Type B pancreatic cell (in vitro differentiated cells): ENCODE results near the gene CLDN6. TPM values are rescaled to one million over a fixed set of nuclear protein-coding genes. Genes with fewer than 3 reads are reported as not detected.

Experiments used
- DNase-seq: peaks from one replicate; pipeline ENCODE4 v3.0.0; 2021; ENCODE audit warnings: mixed read lengths; ENCODE audit not compliant: unreplicated experiment; ENCODE audit errors: extremely low spot score
- H3K27ac Mint-ChIP-seq: 2 replicates; pipeline ENCODE4 v1.8.0; 2021; ENCODE audit warnings: mild to moderate bottlenecking, mixed read lengths
- H3K27me3 Mint-ChIP-seq: 2 replicates; pipeline ENCODE4 v1.8.0; 2021; ENCODE audit warnings: mixed read lengths
- H3K36me3 Mint-ChIP-seq: 2 replicates; pipeline ENCODE4 v1.8.0; 2021; ENCODE audit warnings: mixed read lengths
- H3K4me1 Mint-ChIP-seq: one replicate; pipeline ENCODE4 v1.8.0; 2021; ENCODE audit warnings: mixed read lengths; ENCODE audit not compliant: unreplicated experiment
- H3K4me3 Mint-ChIP-seq: 2 replicates; pipeline ENCODE4 v1.8.0; 2021; ENCODE audit warnings: mild to moderate bottlenecking, mixed read lengths
- H3K9me3 Mint-ChIP-seq: 2 replicates; pipeline ENCODE4 v1.8.0; 2021; ENCODE audit warnings: mixed read lengths
- total RNA-seq: library from RNA; stranded (reverse); gene quantifications from 2 replicates; pipeline ENCODE4 v1.2.1, GENCODE V29; 2021; ENCODE audit warnings: low replicate concordance
- TF ChIP-seq, protein P1 (sequence below): fragments of 200-600 bp; sonication (generic); conservative IDR thresholded peaks from 2 replicates; pipeline ENCODE4 v1.5.0; 2021; ENCODE audit warnings: antibody characterized with exemption, mild to moderate bottlenecking

CLDN6 gene
- total RNA-seq, 1 donor from 2014 or later = 98.9 TPM

DNA sequence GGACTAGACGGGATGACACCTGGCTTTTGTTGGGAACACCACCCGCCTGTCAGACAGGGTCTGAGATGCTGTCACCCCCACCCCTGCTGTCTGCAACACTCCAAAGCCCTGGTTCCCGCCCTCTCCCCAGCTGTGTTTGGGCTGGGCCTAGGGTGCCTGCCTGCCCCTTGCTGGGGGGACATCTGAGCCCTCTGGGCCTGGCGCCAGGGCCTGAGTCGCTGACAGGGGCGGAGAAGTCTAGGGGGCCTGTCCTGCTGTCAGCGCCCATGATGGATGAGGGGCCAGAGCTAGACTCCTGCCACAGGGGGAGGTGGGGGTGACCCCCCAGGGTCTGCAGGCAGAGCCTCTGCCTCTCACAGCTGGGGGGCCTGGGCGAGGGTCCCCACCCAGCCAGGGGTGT lies 30.1 kb downstream of the CLDN6 start:
- Mint-ChIP-seq H3K27ac (no peak overlapping the region), H3K36me3 (no peaks in the 10 kb centered on the region), H3K27me3 (no peaks in the 10 kb centered on the region), H3K9me3 (no peaks in the 10 kb centered on the region), H3K4me1 (no peaks in the 10 kb centered on the region), H3K4me3 (no peak overlapping the region)
- DNase-seq = no peak
- TF ChIP-seq, protein P1, sequence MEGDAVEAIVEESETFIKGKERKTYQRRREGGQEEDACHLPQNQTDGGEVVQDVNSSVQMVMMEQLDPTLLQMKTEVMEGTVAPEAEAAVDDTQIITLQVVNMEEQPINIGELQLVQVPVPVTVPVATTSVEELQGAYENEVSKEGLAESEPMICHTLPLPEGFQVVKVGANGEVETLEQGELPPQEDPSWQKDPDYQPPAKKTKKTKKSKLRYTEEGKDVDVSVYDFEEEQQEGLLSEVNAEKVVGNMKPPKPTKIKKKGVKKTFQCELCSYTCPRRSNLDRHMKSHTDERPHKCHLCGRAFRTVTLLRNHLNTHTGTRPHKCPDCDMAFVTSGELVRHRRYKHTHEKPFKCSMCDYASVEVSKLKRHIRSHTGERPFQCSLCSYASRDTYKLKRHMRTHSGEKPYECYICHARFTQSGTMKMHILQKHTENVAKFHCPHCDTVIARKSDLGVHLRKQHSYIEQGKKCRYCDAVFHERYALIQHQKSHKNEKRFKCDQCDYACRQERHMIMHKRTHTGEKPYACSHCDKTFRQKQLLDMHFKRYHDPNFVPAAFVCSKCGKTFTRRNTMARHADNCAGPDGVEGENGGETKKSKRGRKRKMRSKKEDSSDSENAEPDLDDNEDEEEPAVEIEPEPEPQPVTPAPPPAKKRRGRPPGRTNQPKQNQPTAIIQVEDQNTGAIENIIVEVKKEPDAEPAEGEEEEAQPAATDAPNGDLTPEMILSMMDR = no peak

DNA sequence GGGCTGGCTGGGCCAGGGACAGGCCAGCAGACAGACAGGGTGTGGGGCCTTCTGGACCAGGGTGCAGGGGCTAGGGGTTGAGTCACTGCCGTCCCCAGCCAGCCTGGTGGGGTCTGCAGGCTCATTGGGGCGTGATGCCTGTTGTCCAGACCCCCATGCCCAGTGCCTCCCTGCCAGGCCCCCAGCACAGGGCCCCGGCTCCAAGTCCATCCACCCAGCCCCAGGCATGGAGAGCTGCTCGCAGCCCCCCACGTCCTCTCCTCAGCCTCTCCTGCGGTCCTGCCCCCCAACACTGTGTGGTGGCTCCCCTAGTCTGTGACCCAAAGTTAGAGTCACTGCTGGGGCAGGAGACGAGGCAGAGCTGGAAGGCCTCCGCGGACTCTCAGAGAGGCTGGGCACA lies 30.7 kb downstream of the CLDN6 start:
- Mint-ChIP-seq H3K9me3 (no peaks in the 10 kb centered on the region), H3K27me3 (no peaks in the 10 kb centered on the region), H3K4me3 (no peak overlapping the region), H3K27ac (no peak overlapping the region), H3K4me1 (peaks cover 3% of the 10 kb centered on the region), H3K36me3 (no peaks in the 10 kb centered on the region)
- TF ChIP-seq, protein P1 = no peak
- DNase-seq = no peak

DNA sequence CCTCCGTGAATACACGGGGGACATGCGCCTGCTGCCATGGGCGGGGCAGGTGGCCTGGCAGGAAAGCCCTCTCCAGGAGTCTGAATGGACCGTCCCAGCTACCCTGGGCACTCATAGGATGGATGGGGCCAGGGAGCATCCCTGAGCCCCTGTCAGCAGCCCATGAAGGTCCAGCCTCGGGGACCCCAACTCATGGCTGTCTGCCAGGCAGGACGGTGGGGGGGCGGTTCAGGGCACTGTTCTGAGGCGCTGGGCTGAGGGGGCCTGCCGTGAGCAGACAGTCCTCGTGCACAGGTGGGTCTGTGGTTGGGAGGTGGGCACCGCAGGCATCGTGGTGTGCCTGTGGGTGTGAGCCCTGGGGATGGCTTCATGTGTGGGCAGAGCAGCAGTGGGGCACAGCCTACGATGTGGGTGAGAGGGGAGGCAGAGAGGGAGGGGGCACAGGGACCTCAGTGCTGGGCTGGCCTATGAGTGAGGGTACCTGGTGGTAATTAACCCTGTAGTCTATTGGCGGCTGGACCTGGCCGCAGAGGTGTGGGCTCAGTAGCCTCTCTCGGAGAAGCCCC lies 31.3 kb downstream of the CLDN6 start:
- Mint-ChIP-seq H3K4me3 (no peak overlapping the region), H3K27ac (no peak overlapping the region), H3K27me3 (no peaks in the 10 kb centered on the region), H3K36me3 (no peaks in the 10 kb centered on the region), H3K4me1 (peaks cover 6% of the 10 kb centered on the region), H3K9me3 (no peaks in the 10 kb centered on the region)
- TF ChIP-seq, protein P1 = no peak
- no peak for DNase-seq

DNA sequence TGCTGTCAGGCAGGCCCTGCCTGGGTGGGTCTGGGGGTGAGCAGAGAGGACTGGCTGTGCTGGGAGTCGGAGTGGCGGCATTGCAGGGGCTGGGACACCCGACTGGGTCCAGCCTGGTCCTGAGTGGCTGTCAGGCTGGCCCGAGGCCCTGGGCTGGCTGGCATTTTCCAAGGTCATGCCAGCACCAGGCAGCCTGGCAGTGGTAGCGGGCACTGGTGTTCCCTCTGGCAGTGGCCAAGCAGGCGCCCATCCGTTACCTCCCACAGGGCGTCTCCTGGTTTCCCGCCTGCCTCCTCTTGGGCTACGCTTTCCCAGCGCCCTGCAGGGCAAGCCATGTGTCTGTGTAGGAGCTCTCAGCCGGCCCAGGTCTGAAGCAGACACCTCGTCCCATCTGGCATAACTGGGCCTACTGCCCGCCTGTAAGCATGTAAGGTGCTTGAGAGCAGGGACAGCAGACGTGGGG lies 32.1 kb downstream of the CLDN6 start:
- TF ChIP-seq, protein P1 = no peak
- DNase-seq = no peak
- Mint-ChIP-seq H3K36me3 (no peaks in the 10 kb centered on the region), H3K4me3 (no peak overlapping the region), H3K9me3 (no peaks in the 10 kb centered on the region), H3K27ac (no peak overlapping the region), H3K27me3 (no peaks in the 10 kb centered on the region), H3K4me1 (peaks cover 12% of the 10 kb centered on the region)

DNA sequence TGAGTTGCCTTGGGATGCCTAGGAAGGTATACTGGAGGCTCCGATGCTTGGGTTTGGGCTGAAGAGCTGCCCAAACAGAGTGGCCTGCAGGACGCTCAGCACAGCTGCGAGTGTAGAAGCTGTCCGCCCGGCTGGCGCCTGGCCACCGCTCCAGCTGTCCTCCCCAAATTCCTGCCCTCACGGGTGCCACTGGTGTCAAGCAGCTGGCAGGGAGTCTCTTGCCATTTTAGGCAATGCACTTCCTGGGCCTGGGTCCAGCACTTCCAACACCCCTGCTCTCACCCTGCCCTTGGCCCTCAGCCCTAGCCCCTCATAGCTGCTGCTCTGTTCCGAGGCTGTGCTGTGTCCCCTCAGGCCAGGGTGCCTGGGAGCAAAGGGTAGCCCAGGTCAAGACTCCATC lies 32.5 kb downstream of the CLDN6 start:
- Mint-ChIP-seq H3K27me3 (no peaks in the 10 kb centered on the region), H3K36me3 (no peaks in the 10 kb centered on the region), H3K4me3 (no peak overlapping the region), H3K4me1 (peaks cover 12% of the 10 kb centered on the region), H3K27ac (no peak overlapping the region), H3K9me3 (no peaks in the 10 kb centered on the region)
- TF ChIP-seq, protein P1 = no peak
- DNase-seq = no peak
